Left ventricle myocardium inferior (tissue), 1 donor: ENCODE results near the gene WASF3. TPM values are rescaled to one million over a fixed set of nuclear protein-coding genes. Genes with fewer than 3 reads are reported as not detected.

Experiments used
- DNase-seq: peaks from one replicate; pipeline ENCODE4 v3.0.0-alpha.2; 2020
- H3K27ac ChIP-seq: fragments of 200-600 bp; replicated peaks from 2 replicates; pipeline ENCODE4 v1.8.0; 2021
- H3K27me3 ChIP-seq: fragments of 200-600 bp; 2 replicates; pipeline ENCODE4 v1.8.0; 2021; ENCODE audit warnings: low read depth
- H3K36me3 ChIP-seq: fragments of 200-600 bp; 2 replicates; pipeline ENCODE4 v1.8.0; 2021
- H3K4me1 ChIP-seq: fragments of 200-600 bp; 2 replicates; pipeline ENCODE4 v1.8.0; 2021
- H3K4me3 ChIP-seq: fragments of 200-600 bp; 2 replicates; pipeline ENCODE4 v1.8.0; 2021; ENCODE audit warnings: mild to moderate bottlenecking, moderate library complexity
- H3K9me3 ChIP-seq: fragments of 200-600 bp; replicated peaks from 2 replicates; pipeline ENCODE4 v1.8.0; 2021
- intact Hi-C: fragments of 100-400 bp; cut with micrococcal nuclease; formaldehyde crosslinking; loops from one replicate; pipeline ENCODE4 v1.11.0; 2022
- long read RNA-seq: library from polyadenylated mRNA; unstranded; transcript quantifications from one replicate; pipeline ENCODE4 v2.0.0, GENCODE V29; 2021
- total RNA-seq: library from RNA; stranded (reverse); fragmentation: NEBNext Ultra II Directional; extraction: Animal tissue kit (Norgen Biotek cat#: 25700); gene quantifications from one replicate; pipeline ENCODE4 v1.2.1, GENCODE V29; 2021
- TF ChIP-seq, protein P1 (sequence below): fragments of 200-600 bp; IDR thresholded peaks from 2 replicates; pipeline ENCODE4 v1.8.0; 2021; ENCODE audit warnings: antibody characterized with exemption, mild to moderate bottlenecking, borderline replicate concordance
- donor health status: DM: no; HTN: yes; CAD: no; lungs with severe emphysema.

WASF3 gene, protein sequence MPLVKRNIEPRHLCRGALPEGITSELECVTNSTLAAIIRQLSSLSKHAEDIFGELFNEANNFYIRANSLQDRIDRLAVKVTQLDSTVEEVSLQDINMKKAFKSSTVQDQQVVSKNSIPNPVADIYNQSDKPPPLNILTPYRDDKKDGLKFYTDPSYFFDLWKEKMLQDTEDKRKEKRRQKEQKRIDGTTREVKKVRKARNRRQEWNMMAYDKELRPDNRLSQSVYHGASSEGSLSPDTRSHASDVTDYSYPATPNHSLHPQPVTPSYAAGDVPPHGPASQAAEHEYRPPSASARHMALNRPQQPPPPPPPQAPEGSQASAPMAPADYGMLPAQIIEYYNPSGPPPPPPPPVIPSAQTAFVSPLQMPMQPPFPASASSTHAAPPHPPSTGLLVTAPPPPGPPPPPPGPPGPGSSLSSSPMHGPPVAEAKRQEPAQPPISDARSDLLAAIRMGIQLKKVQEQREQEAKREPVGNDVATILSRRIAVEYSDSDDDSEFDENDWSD
- 12.6 TPM for total RNA-seq
- long read RNA-seq, full-length matches to known transcripts: 3 of 7 reads
- long read RNA-seq, partial matches to known transcripts: 2 of 7 reads
- long read RNA-seq, other reads (novel, unspliced or antisense): 2 of 7 reads

GRCh38 chr13:26557393-26558073, at the start of gene WASF3:
WASF3 (plus strand) TSS chr13:26557683; CDS start chr13:26642271, 84,588 bp downstream.
- Histone ChIP-seq H3K36me3 (no peaks in the 10 kb centered on the region), H3K4me1 (peaks cover 35% of the 10 kb centered on the region), H3K9me3 (no peaks in the 10 kb centered on the region), H3K4me3 (peak within 1 kb of the TSS; percentile 90), H3K27me3 (peaks cover 21% of the 10 kb centered on the region), H3K27ac (peak within 1 kb of the TSS; percentile 84)
- peak; percentile 94 for DNase-seq
- intact Hi-C loops: no loop called here
- TF ChIP-seq, protein P1, sequence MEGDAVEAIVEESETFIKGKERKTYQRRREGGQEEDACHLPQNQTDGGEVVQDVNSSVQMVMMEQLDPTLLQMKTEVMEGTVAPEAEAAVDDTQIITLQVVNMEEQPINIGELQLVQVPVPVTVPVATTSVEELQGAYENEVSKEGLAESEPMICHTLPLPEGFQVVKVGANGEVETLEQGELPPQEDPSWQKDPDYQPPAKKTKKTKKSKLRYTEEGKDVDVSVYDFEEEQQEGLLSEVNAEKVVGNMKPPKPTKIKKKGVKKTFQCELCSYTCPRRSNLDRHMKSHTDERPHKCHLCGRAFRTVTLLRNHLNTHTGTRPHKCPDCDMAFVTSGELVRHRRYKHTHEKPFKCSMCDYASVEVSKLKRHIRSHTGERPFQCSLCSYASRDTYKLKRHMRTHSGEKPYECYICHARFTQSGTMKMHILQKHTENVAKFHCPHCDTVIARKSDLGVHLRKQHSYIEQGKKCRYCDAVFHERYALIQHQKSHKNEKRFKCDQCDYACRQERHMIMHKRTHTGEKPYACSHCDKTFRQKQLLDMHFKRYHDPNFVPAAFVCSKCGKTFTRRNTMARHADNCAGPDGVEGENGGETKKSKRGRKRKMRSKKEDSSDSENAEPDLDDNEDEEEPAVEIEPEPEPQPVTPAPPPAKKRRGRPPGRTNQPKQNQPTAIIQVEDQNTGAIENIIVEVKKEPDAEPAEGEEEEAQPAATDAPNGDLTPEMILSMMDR: no peak

GRCh38 chr13:26508885-26509284, 48.6 kb upstream of the WASF3 start:
- peaks cover 37% of the 10 kb centered on the region for H3K27me3 ChIP-seq
- intact Hi-C loops: no loop called here
- peaks cover 18% of the 10 kb centered on the region for H3K9me3 ChIP-seq
- no peaks in the 10 kb centered on the region for H3K36me3 ChIP-seq
- DNase-seq: peak; percentile 84
- H3K4me3 ChIP-seq: no peak overlapping the region
- TF ChIP-seq, protein P1: no peak
- H3K27ac ChIP-seq: peak overlapping the region; percentile 65
- H3K4me1 ChIP-seq: no peaks in the 10 kb centered on the region

DNA sequence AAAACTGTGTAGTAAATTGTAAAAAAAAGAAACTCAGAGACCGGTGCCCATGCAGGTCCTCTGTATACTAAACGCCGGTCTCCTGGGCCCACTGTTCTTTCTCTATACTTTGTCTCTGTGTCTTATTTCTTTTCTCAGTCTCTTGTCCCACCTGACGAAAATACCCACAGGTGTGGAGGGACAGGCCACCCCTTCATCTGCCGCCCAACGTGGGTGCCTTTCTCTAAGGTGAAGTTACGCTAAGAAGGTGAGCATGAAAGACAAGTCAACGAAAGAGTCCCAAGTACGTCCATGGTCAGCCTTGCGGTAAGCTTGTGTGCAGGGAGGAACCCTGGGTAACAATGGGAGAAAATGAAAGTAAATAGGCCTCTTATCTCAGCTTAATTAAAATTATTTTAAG, 48.0 kb upstream of the WASF3 start:
- peak overlapping the region; percentile 65 for H3K27ac ChIP-seq
- TF ChIP-seq, protein P1: no peak

GRCh38 chr13:26513931-26514330, 43.6 kb upstream of the WASF3 start:
- TF ChIP-seq, protein P1: no peak
- intact Hi-C loops: no loop called here
- DNase-seq: no peak
- Histone ChIP-seq H3K27ac (no peak overlapping the region), H3K4me1 (no peaks in the 10 kb centered on the region), H3K4me3 (no peak overlapping the region), H3K9me3 (peaks cover 13% of the 10 kb centered on the region), H3K27me3 (peaks cover 32% of the 10 kb centered on the region), H3K36me3 (no peaks in the 10 kb centered on the region)

More for the DNA sequence above, 48.0 kb upstream of the WASF3 start:
- no peaks in the 10 kb centered on the region for H3K36me3 ChIP-seq
- intact Hi-C loops: no loop called here
- H3K4me1 ChIP-seq: no peaks in the 10 kb centered on the region
- no peak for DNase-seq
- peaks cover 36% of the 10 kb centered on the region for H3K27me3 ChIP-seq
- no peak overlapping the region for H3K4me3 ChIP-seq
- H3K9me3 ChIP-seq: peaks cover 18% of the 10 kb centered on the region

DNA sequence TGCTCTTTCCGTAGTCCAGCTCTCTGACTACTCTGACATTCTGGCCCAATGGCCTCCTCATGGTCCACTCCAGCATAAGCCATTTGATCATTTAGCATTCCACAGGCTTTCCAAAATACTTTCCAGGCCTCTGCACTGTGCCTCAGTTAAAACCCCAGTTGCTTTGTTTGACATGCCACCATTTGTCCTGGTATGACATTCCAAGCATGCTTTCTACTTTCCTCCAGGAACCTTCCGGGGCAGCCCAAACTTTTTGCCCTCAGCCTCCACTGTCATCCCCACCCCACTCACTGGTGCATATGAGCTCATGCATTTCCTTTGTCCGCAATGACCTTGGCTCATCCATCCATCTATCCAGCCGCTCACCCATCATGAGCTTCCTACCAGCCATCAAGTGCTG, 41.8 kb upstream of the WASF3 start:
- peaks cover 42% of the 10 kb centered on the region for H3K27me3 ChIP-seq
- H3K9me3 ChIP-seq: peaks cover 1% of the 10 kb centered on the region
- DNase-seq: no peak
- intact Hi-C loops: no loop called here
- no peak overlapping the region for H3K27ac ChIP-seq
- H3K36me3 ChIP-seq: no peaks in the 10 kb centered on the region
- no peaks in the 10 kb centered on the region for H3K4me1 ChIP-seq
- TF ChIP-seq, protein P1: no peak
- no peak overlapping the region for H3K4me3 ChIP-seq
